Type B pancreatic cell (in vitro differentiated cells): ENCODE measurements around the gene MYO9A. TPM values are rescaled to one million over a fixed set of nuclear protein-coding genes. Genes with fewer than 3 reads are reported as not detected.
A peak's percentile ranks its signal among the peaks of the same experiment; 100 is the strongest.
"Not testable (repeated sequence)": the region's sequence is repeated elsewhere in the genome, so short reads cannot be mapped to it uniquely, and the experiment has no call there.

Experiments
- DNase-seq: peaks from one replicate; pipeline ENCODE4 v3.0.0; 2021; ENCODE audit warnings: mixed read lengths; ENCODE audit not compliant: unreplicated experiment; ENCODE audit errors: extremely low spot score
- H3K27ac Mint-ChIP-seq: 2 replicates; pipeline ENCODE4 v1.8.0; 2021; ENCODE audit warnings: mild to moderate bottlenecking, mixed read lengths
- H3K27me3 Mint-ChIP-seq: 2 replicates; pipeline ENCODE4 v1.8.0; 2021; ENCODE audit warnings: mixed read lengths
- H3K36me3 Mint-ChIP-seq: 2 replicates; pipeline ENCODE4 v1.8.0; 2021; ENCODE audit warnings: mixed read lengths
- H3K4me1 Mint-ChIP-seq: one replicate; pipeline ENCODE4 v1.8.0; 2021; ENCODE audit warnings: mixed read lengths; ENCODE audit not compliant: unreplicated experiment
- H3K4me3 Mint-ChIP-seq: 2 replicates; pipeline ENCODE4 v1.8.0; 2021; ENCODE audit warnings: mild to moderate bottlenecking, mixed read lengths
- H3K9me3 Mint-ChIP-seq: 2 replicates; pipeline ENCODE4 v1.8.0; 2021; ENCODE audit warnings: mixed read lengths
- total RNA-seq: library from RNA; stranded (reverse); gene quantifications from 2 replicates; pipeline ENCODE4 v1.2.1, GENCODE V29; 2021; ENCODE audit warnings: low replicate concordance
- TF ChIP-seq, protein P1 (sequence below): fragments of 200-600 bp; sonication (generic); conservative IDR thresholded peaks from 2 replicates; pipeline ENCODE4 v1.5.0; 2021; ENCODE audit warnings: antibody characterized with exemption, mild to moderate bottlenecking

Gene MYO9A
- total RNA-seq, 1 donor from 2014 or later, result 43.4 TPM

DNA sequence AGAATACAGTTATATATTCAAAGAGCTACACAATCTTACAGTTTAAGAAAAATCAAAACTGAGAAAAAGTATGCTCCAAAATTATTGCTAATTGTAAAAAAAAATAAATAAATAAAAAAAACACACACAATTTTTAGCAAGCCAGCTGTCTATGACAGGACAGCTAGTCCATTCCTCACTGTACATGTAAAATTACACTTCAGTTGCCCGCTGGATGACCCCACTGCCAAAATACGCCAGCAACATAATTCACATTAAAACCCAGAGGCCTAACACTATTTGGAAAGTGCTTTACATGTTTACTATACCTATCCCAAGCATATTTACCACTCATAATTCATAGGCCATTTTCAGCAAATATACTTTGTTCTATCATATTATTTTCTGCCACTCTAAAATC lies 5.8 kb downstream of the MYO9A start:
- no peaks in the 10 kb centered on the region for H3K27me3 Mint-ChIP-seq
- DNase-seq, result no peak
- H3K27ac Mint-ChIP-seq, result no peak overlapping the region
- TF ChIP-seq, protein P1, sequence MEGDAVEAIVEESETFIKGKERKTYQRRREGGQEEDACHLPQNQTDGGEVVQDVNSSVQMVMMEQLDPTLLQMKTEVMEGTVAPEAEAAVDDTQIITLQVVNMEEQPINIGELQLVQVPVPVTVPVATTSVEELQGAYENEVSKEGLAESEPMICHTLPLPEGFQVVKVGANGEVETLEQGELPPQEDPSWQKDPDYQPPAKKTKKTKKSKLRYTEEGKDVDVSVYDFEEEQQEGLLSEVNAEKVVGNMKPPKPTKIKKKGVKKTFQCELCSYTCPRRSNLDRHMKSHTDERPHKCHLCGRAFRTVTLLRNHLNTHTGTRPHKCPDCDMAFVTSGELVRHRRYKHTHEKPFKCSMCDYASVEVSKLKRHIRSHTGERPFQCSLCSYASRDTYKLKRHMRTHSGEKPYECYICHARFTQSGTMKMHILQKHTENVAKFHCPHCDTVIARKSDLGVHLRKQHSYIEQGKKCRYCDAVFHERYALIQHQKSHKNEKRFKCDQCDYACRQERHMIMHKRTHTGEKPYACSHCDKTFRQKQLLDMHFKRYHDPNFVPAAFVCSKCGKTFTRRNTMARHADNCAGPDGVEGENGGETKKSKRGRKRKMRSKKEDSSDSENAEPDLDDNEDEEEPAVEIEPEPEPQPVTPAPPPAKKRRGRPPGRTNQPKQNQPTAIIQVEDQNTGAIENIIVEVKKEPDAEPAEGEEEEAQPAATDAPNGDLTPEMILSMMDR, result no peak
- peaks cover 7% of the 10 kb centered on the region for H3K36me3 Mint-ChIP-seq
- no peak overlapping the region for H3K4me3 Mint-ChIP-seq
- peaks cover 4% of the 10 kb centered on the region for H3K9me3 Mint-ChIP-seq
- peaks cover 35% of the 10 kb centered on the region for H3K4me1 Mint-ChIP-seq

DNA sequence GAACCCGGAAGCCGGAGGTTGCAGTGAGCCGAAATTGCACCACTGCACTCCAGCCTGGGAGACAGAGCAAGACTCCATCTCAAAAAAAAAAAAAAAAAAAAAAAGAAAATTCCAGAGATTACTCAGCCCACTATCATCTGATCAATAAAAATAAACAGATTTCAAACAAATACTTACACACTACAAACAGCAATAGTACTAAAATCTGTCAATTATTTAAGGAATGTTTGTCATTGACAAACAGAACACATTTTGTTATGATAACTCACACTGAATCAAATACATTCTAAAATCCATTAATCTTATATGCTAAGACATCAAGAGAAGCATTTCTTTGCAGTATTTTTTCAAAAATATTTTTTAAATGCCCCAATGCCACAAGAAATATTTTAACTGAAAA lies 7.6 kb downstream of the MYO9A start:
- no peaks in the 10 kb centered on the region for H3K27me3 Mint-ChIP-seq

DNA sequence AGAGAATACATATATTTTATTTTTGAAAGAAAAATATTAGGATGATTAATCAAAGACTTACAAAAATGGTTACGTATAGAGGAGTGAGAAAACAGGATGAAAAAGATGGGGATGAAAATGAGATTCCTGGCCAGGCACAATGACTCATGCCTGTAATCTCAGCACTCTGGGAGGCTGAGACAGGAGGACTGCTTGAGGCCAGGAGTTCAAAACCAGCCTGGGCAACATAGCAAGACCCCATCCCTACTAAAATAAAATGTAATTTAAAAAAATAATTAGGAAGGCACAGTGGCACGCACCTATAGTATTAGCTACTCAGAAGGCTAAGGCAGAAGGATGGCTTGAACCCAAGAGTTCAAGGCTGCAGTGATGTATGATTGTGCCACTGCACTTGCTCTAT lies 11.9 kb downstream of the MYO9A start:
- H3K27me3 Mint-ChIP-seq, result no peaks in the 10 kb centered on the region
- H3K36me3 Mint-ChIP-seq, result peaks cover 7% of the 10 kb centered on the region
- peaks cover 4% of the 10 kb centered on the region for H3K9me3 Mint-ChIP-seq
- H3K27ac Mint-ChIP-seq, result no peak overlapping the region
- TF ChIP-seq, protein P1, result no peak
- peaks cover 25% of the 10 kb centered on the region for H3K4me1 Mint-ChIP-seq
- H3K4me3 Mint-ChIP-seq, result no peak overlapping the region
- no peak for DNase-seq

More for the DNA sequence above, 7.6 kb downstream of the MYO9A start:
- H3K4me1 Mint-ChIP-seq, result peaks cover 25% of the 10 kb centered on the region
- peak overlapping the region; percentile 57 for H3K27ac Mint-ChIP-seq
- no peak overlapping the region for H3K4me3 Mint-ChIP-seq
- TF ChIP-seq, protein P1, result no peak
- H3K9me3 Mint-ChIP-seq, result peaks cover 4% of the 10 kb centered on the region
- H3K36me3 Mint-ChIP-seq, result peaks cover 7% of the 10 kb centered on the region
- no peak for DNase-seq

DNA sequence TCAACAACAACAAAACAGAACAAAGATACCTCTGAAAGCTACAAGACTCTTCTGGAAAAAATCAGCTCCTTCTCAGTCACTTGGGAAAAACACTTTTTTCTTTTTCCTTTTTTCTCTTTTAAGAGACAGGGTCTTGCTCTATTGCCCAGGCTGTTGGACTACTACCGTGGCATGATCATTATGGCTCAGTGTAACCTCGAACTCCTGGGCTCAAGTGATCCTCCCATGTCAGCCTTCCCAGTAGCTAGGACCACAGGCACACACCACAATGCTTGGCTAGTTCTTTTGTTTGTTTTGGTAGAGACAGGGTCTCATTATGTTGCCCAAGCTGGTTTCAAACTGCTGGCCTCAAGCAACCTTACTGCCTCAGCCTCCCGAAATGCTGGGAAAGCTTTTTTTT lies 12.8 kb downstream of the MYO9A start:
- no peak for DNase-seq
- Mint-ChIP-seq H3K36me3 (peaks cover 4% of the 10 kb centered on the region), H3K9me3 (no peaks in the 10 kb centered on the region), H3K4me1 (peaks cover 19% of the 10 kb centered on the region), H3K27ac (no peak overlapping the region), H3K27me3 (no peaks in the 10 kb centered on the region), H3K4me3 (no peak overlapping the region)
- TF ChIP-seq, protein P1, result no peak

DNA sequence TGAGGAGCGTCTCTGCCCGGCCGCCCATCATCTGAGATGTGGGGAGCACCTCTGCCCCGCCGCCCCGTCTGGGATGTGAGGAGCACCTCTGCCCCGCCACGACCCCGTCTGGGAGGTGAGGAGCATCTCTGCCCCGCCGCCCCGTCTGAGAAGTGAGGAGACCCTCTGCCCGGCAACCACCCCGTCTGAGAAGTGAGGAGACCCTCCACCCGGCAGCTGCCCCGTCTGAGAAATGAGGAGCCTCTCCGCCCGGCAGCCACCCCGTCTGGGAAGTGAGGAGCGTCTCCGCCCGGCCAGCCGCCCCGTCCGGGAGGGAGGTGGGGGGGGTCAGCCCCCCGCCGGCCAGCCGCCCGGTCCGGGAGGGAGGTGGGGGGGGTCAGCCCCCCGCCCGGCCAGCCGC lies 17.4 kb downstream of the MYO9A start:
- H3K27ac Mint-ChIP-seq, H3K27me3 Mint-ChIP-seq: not testable (repeated sequence)
- H3K4me1 Mint-ChIP-seq, result peaks cover 15% of the 10 kb centered on the region

DNA sequence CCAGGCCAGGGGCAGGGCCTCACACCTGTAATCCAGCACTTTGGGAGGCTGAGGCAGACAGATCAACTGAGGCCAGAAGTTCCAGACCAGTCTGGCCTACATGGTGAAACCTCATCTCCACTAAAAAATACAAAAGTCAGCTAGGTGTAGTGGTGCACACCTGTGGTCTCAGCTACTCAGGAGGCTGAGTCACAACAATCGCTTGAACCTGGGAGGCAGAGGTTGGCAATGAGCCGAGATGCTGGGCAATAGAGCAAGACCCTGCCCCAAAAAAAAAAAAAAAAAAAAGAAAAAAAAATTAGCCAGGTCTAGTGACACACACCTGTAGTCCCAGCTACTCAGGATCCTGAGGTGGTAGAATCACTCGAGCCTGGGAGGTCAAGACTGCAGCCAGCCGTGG lies 18.8 kb downstream of the MYO9A start:
- peaks cover 13% of the 10 kb centered on the region for H3K36me3 Mint-ChIP-seq
- H3K4me1 Mint-ChIP-seq, result peaks cover 9% of the 10 kb centered on the region
- TF ChIP-seq, protein P1, result no peak
- H3K27me3 Mint-ChIP-seq, result no peaks in the 10 kb centered on the region
- no peaks in the 10 kb centered on the region for H3K9me3 Mint-ChIP-seq
- H3K27ac Mint-ChIP-seq, result no peak overlapping the region
- H3K4me3 Mint-ChIP-seq, result no peak overlapping the region
- no peak for DNase-seq

More for the DNA sequence above, 17.4 kb downstream of the MYO9A start:
- not testable (repeated sequence) for H3K4me3 Mint-ChIP-seq, H3K9me3 Mint-ChIP-seq, DNase-seq
- peaks cover 13% of the 10 kb centered on the region for H3K36me3 Mint-ChIP-seq
